GM12878 (cell line): Measurements from ENCODE around the gene PHF21B. TPM values are rescaled to one million over a fixed set of nuclear protein-coding genes. Genes with fewer than 3 reads are reported as not detected.

Experiments used
- ATAC-seq: fragments of 200-7000 bp; cut with Tn5 transposase; 3 replicates; pipeline ENCODE4 v1.9.1; 2020; ENCODE audit warnings: mild to moderate bottlenecking, moderate library complexity
- BruUV-seq: library from RNA; stranded (reverse); fragments of 400-500 nt; replicated peaks from 2 replicates; lab custom pipeline; 2021; lab: Mats Ljungman, UMichigan
- CTCF ChIA-PET: fragments of 300-600 bp; sonication (Branson Sonifier 250); formaldehyde crosslinking; extraction: SDS; loops from one replicate; lab custom pipeline; 2021; ENCODE audit warnings: inconsistent platforms; lab: Yijun Ruan, JAX
- POLR2A ChIA-PET: fragments of 350-600 bp; formaldehyde crosslinking; extraction: SDS; loops from one replicate; lab custom pipeline; 2021; ENCODE audit warnings: inconsistent platforms; lab: Charles Lee
- RAD21 ChIA-PET: fragments of 300-600 bp; sonication (Branson Sonifier 250); formaldehyde crosslinking; loops from one replicate; lab custom pipeline; 2023; ENCODE audit warnings: antibody characterized with exemption; ENCODE audit not compliant: unreplicated experiment; lab: Charles Lee
- SMC1A ChIA-PET: fragments of 300-600 bp; sonication (Branson Sonifier 250); formaldehyde crosslinking; loops from one replicate; lab custom pipeline; 2023; ENCODE audit not compliant: unreplicated experiment, uncharacterized antibody; lab: Charles Lee
- DNase-seq: peaks from one replicate; pipeline ENCODE4 v3.0.0-alpha.2; 2011; ENCODE audit warnings: low read depth, low spot score
- FAIRE-seq: peaks from 3 replicates; lab custom pipeline; 2011; peaks lifted over from hg19 to GRCh38; lab: Jason Lieb, UNC
- H2AFZ ChIP-seq: 2 replicates; pipeline ENCODE4 v1.6.0; 2011; ENCODE audit warnings: low read depth, low read length, control low read depth; ENCODE audit not compliant: control insufficient read depth
- H3K27ac ChIP-seq: 2 replicates; pipeline ENCODE4 v1.5.1; 2011; ENCODE audit warnings: control low read depth; ENCODE audit not compliant: control insufficient read depth, insufficient read depth
- H3K27me3 ChIP-seq, 2 experiments: replicated peaks in 1 of 2; 2 replicates each; pipeline versions ENCODE4 v1.6.0 to v1.6.1; 2011; ENCODE audit warnings: low read length in 1 of 2; ENCODE audit not compliant: control insufficient read depth in 2 of 2, insufficient read depth in 2 of 2
- H3K36me3 ChIP-seq, 2 experiments: 2 replicates each; pipeline ENCODE4 v1.5.1; 2011; ENCODE audit warnings: low read length in 1 of 2; ENCODE audit not compliant: control insufficient read depth in 2 of 2, insufficient read depth in 2 of 2
- H3K4me1 ChIP-seq: 2 replicates; pipeline ENCODE4 v1.6.1; 2011; ENCODE audit warnings: mild to moderate bottlenecking, low read length, moderate library complexity, mixed read lengths; ENCODE audit not compliant: control insufficient read depth, insufficient read depth
- H3K4me2 ChIP-seq: 2 replicates; pipeline ENCODE4 v1.6.0; 2011; ENCODE audit warnings: control low read depth; ENCODE audit not compliant: control insufficient read depth, insufficient read depth
- H3K4me3 ChIP-seq: fragments of 200-600 bp; sonication (generic); 2 replicates; pipeline ENCODE4 v1.5.1; 2016
- H3K79me2 ChIP-seq: 2 replicates; pipeline ENCODE4 v1.6.0; 2011; ENCODE audit warnings: low read length; ENCODE audit not compliant: control insufficient read depth, insufficient read depth
- H3K9ac ChIP-seq: 2 replicates; pipeline ENCODE4 v1.8.0; 2011; ENCODE audit warnings: low read length, control low read depth, mixed read lengths; ENCODE audit not compliant: control insufficient read depth, insufficient read depth
- H3K9me3 ChIP-seq: replicated peaks from 3 replicates; pipeline ENCODE4 v1.5.1; 2011; ENCODE audit warnings: mild to moderate bottlenecking, low read length; ENCODE audit not compliant: control insufficient read depth, insufficient read depth
- H4K20me1 ChIP-seq: 2 replicates; pipeline ENCODE4 v1.6.0; 2011; ENCODE audit not compliant: control insufficient read depth, insufficient read depth
- ASH2L ChIP-seq: fragments of 300-600, 200-600 bp; sonication (generic); IDR thresholded peaks from 2 replicates; pipeline ENCODE4 v1.6.1; 2017; ENCODE audit warnings: low read depth, mild to moderate bottlenecking, borderline replicate concordance
- ATF3 ChIP-seq: IDR thresholded peaks from 2 replicates; pipeline ENCODE4 v1.6.1; 2011; ENCODE audit warnings: low read depth, mild to moderate bottlenecking, low read length, moderate library complexity, borderline replicate concordance; ENCODE audit errors: extremely low read depth
- CHD4 ChIP-seq: fragments of 200-600 bp; sonication (generic); IDR thresholded peaks from 2 replicates; pipeline ENCODE4 v1.6.1; 2016; ENCODE audit warnings: mild to moderate bottlenecking
- CREB1 ChIP-seq: IDR thresholded peaks from 2 replicates; pipeline ENCODE4 v1.6.1; 2012; ENCODE audit warnings: low read depth, mild to moderate bottlenecking, inconsistent platforms
- EED ChIP-seq: sonication (generic); IDR thresholded peaks from 2 replicates; pipeline ENCODE4 v1.6.1; 2016; ENCODE audit warnings: antibody characterized with exemption, low read depth
- GABPA ChIP-seq: IDR thresholded peaks from 2 replicates; pipeline ENCODE4 v1.6.1; 2014; ENCODE audit warnings: antibody characterized with exemption, low read depth, mild to moderate bottlenecking, inconsistent platforms
- MTA3 ChIP-seq: IDR thresholded peaks from 2 replicates; pipeline ENCODE4 v1.6.1; 2012; ENCODE audit warnings: low read length, inconsistent platforms, borderline replicate concordance
- NFIC ChIP-seq: IDR thresholded peaks from 2 replicates; pipeline ENCODE4 v1.6.1; 2012; ENCODE audit warnings: low read depth, mild to moderate bottlenecking, inconsistent platforms, low read length, moderate library complexity
- NFXL1 ChIP-seq: fragments of 450-650 bp; IDR thresholded peaks from 2 replicates; pipeline ENCODE4 v1.6.1; 2017; ENCODE audit warnings: antibody characterized with exemption, mild to moderate bottlenecking, borderline replicate concordance
- NFYB ChIP-seq: IDR thresholded peaks from 2 replicates; pipeline ENCODE4 v1.6.1; 2011; ENCODE audit warnings: low read depth, mild to moderate bottlenecking, low read length, improper control_type of control experiment, moderate library complexity; ENCODE audit not compliant: insufficient read depth
- NR2C1 ChIP-seq: fragments of 450-650 bp; IDR thresholded peaks from 2 replicates; pipeline ENCODE4 v1.6.1; 2017; ENCODE audit warnings: antibody characterized with exemption, mild to moderate bottlenecking, moderate library complexity
- RAD21 ChIP-seq: IDR thresholded peaks from 2 replicates; pipeline ENCODE4 v1.6.1; 2011; ENCODE audit warnings: mild to moderate bottlenecking, low read depth, low read length, moderate library complexity; ENCODE audit not compliant: insufficient read depth
- RAD51 ChIP-seq: fragments of 450-650 bp; IDR thresholded peaks from 2 replicates; pipeline ENCODE4 v1.6.1; 2016; ENCODE audit warnings: moderate library complexity, mild to moderate bottlenecking, inconsistent platforms
- SREBF1 ChIP-seq: IDR thresholded peaks from 2 replicates; pipeline ENCODE4 v1.6.1; 2012; ENCODE audit warnings: mild to moderate bottlenecking, low read length
- ZBTB11 ChIP-seq: fragments of 450-650 bp; formaldehyde crosslinking; IDR thresholded peaks from 2 replicates; pipeline ENCODE4 v1.5.0; 2022; ENCODE audit warnings: mild to moderate bottlenecking, missing genetic modification characterization
- ZBTB4 ChIP-seq: fragments of 450-650 bp; formaldehyde crosslinking; IDR thresholded peaks from 2 replicates; pipeline ENCODE4 v1.4.0; 2022; ENCODE audit warnings: mild to moderate bottlenecking, moderate library complexity
- ZZZ3 ChIP-seq: IDR thresholded peaks from 2 replicates; pipeline ENCODE4 v1.6.1; 2011; ENCODE audit warnings: low read depth; ENCODE audit not compliant: control insufficient read depth, insufficient read length
- WGBS: methylation state at CpG from one replicate; pipeline ENCODE4 v1.1.6; 2016; ENCODE audit warnings: low lambda C conversion rate; ENCODE audit not compliant: insufficient replicate concordance, insufficient coverage; ENCODE audit errors: missing lambda C conversion rate; 5-methylcytosine and 5-hydroxymethylcytosine counted together
- in situ Hi-C: fragments of 300-500 bp; cut with MboI; formaldehyde crosslinking; loops from 9 replicates; pipeline ENCODE4 v1.14.3; 2018; ENCODE audit warnings: mixed read lengths
- intact Hi-C: fragments of 100-400 bp; cut with micrococcal nuclease; formaldehyde crosslinking; loops from one replicate; pipeline ENCODE4 v1.14.2; 2022; ENCODE audit not compliant: unreplicated experiment
- polyA plus RNA-seq, 11 experiments: library from polyadenylated mRNA; depleted of rRNA in 4 of 11; unstranded in 6 of 11; stranded (reverse) in 5 of 11; fragments of >200 nt; fragmentation: Nextera tagmentation in 4 of 11; fragmentation: Illumina TruSeq in 1 of 11; extraction: Ambion mirVana in 4 of 11; extraction: Trizol in 1 of 11; gene quantifications; 1 replicate in 1 of 11; 2 replicates in 10 of 11; pipeline versions ENCODE4 v1.2.1 to v1.2.3, GENCODE V29; 2011 to 2016; ENCODE audit warnings: inconsistent platforms in 2 of 11, missing spikeins in 2 of 11, low read depth in 1 of 11
- total RNA-seq, 4 experiments: library from RNA; depleted of rRNA in 3 of 4; stranded (reverse); fragments of >200 nt in 3 of 4; fragmentation: Illumina TruSeq in 1 of 4; extraction: Trizol in 1 of 4; gene quantifications; 2 replicates each; pipeline versions ENCODE4 v1.2.1 to v1.2.3, GENCODE V29; 2013 to 2021

PHF21B gene
- total and polyA plus RNA-seq, 10 of the 15 experiments (the other 5 are each of a cell fraction or from before 2014, with no cell fraction given) = 0.03 to 0.35 TPM; not detected in 8

- TF ChIP-seq ZBTB11 (CRISPR knock-in tag) (no peak), RAD51 (no peak), EED (no peak)
Measured at GRCh38 chr22:44861245-44861644, 148.6 kb downstream of the PHF21B start (continued).

GRCh38 chr22:44860311-44860710, 149.5 kb downstream of the PHF21B start:
- RAD21 ChIA-PET = no interaction called here
- Histone ChIP-seq H3K36me3 (no peaks in the 10 kb centered on the region), H3K4me2 (no peak overlapping the region), H3K4me1 (no peaks in the 10 kb centered on the region), H3K27ac (no peak overlapping the region), H3K4me3 (no peak overlapping the region), H3K9ac (no peak overlapping the region), H4K20me1 (no peaks in the 10 kb centered on the region), H3K79me2 (no peaks in the 10 kb centered on the region), H3K27me3 (no peaks in the 10 kb centered on the region), H2AFZ (no peak overlapping the region), H3K9me3 (no peaks in the 10 kb centered on the region)
- CTCF ChIA-PET = no interaction called here
- TF ChIP-seq NR2C1 (no peak), NFYB (no peak), MTA3 (no peak), ASH2L (no peak), ZZZ3 (no peak), CREB1 (no peak), NFIC (no peak), RAD21 (no peak), CHD4 (no peak), GABPA (no peak), NFXL1 (no peak), SREBF1 (no peak), ATF3 (no peak), ZBTB4 (no peak)
- in situ Hi-C loops = no loop called here
- SMC1A ChIA-PET = no interaction called here
- no peak for DNase-seq
- FAIRE-seq = no peak
- ATAC-seq = no peak
- WGBS = 51% methylated on average over 6 of the region's 6 CpGs
- intact Hi-C loops = no loop called here
- BruUV-seq = no TSS peak
- POLR2A ChIA-PET = no interaction called here
